Pulmonary artery endothelial cell (primary cell): Measurements from ENCODE around the gene C6orf136. TPM values are rescaled to one million over a fixed set of nuclear protein-coding genes. Genes with fewer than 3 reads are reported as not detected.

Source experiments
- DNase-seq: peaks from one replicate; pipeline ENCODE4 v3.0.0-alpha.2; 2011; ENCODE audit warnings: low read depth, low spot score
- total RNA-seq: library from RNA; depleted of rRNA; stranded (reverse); fragments of >200 nt; gene quantifications from 2 replicates; pipeline ENCODE4 v1.2.3, GENCODE V29; 2014

The C6orf136 gene
- total RNA-seq, 1 donor from 2014 or later: 2.3 TPM

DNA sequence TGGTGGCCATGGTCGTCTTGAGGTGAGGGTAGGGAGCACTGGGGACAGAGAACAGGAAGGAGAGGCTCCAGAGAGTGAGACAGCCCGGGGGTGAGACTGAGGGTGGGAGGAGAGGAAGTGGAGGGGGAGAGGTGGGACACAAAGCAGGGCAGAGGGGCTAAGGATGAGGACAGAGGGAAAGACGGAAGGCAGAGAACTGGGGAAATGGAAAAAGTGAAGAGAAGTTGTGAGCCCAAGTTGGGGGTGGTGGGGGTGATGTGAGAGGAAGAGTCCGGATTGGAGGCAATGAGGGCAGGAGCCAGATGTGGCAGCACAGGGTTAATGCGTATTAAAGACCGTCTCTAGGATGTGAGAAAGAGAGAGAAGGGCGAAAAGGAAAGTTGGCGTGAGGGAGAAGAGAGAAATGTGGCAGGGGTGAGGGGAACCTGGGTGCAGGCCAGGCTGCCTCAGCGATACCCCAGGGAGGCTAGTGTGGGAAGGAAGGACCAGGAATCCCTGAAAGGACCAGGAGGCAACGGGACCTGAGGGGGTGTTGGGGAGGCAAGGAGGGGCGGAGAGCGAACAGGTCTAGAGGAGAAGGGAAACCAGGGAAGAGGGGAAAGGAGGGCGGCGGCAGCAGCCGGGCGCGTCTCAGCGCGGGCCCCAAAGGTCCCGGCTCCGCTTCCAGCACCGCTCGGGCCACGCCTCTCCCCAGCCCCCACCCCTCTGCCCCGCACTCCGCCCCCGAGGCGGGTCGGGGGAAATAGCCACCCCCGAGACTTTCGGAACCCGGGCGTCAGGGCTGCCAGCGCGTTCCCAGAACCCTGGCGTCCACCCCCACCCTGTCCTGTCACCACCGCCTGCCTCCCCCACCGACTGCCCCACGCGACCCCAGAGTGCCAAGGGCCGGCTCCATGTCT, 39.3 kb downstream of the C6orf136 start, which contains the start of gene PPP1R18:
TSS of gene PPP1R18 (minus strand) at position 637 of the 899 bp plus-strand sequence. CDS start at position 10, 627 bp downstream.
- DNase-seq: no peak

DNA sequence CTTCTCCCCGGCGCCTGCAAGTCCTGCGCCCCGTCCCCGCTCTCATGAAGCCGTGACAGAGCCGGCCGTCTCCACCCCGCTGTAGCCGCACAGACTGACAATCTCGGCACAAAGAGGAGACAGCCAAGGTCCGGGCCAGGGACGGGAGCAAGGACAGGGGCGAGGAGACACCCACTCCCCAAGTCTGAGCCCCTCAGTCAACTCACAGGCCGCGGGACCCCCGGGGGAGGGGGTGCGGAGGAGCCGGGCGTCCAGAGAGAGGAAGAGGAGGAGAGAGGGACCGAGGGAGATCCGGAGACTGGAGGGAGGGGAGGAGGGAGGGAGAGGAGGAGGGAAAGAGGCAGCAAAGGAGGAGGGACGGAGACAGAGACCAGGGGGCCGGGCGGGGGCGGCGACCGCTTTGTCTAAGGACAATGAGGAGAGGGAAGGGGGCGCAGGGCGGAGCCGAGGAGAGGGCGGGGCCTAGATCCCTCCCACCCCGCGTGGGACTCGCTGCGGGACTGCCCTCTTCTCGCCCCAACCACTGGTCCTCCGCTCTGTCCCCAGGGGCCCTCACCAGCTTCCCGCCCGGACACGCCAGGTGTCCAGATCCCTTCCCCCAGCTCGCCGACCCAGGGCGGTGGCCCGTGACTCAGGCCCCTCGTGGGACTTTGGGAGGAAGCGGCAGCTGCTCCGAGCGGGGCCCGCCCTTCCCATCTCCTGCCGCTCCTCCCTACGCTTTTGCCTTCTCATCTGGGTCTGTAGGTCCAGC, 40.1 kb downstream of the C6orf136 start:
- DNase-seq: peak; percentile 83

DNA sequence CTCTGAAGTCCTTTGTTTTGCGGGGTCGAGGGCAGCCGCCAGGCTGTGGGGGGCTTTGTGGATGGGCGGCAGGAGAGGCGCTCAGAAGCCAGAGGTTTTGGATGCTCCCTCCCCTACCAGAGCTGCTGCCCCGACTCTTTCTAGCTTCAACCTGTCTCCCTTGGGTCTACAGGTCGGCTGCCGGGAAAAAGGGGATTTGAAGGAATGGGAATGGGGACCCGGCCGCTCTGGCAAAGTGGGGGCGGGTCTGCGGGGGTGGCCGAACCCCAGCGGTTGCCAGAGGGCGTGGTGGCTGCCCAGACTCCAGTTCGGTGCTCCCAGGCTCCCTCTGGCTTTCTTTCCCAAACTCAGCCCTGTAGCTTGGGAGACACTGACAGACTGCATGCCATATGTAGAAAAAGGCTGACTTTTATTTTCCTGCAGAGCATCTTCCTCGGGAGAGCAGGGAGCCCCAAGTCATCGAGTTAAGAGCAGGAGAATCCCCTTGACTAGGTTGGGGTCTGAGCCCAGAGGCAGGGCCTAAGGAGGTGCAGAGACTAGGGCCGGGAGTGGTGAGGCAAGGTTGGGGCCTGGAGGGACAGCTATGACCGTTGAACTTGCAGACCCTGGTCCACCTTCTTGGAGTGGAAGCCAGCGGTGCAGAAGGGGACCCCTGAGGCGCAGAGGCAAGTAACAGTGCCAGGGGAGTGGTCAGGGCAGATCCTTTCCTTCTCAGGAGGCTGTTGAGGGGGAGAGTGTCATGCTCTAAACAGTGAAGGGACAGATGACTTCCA, 40.9 kb downstream of the C6orf136 start:
- DNase-seq: no peak

DNA sequence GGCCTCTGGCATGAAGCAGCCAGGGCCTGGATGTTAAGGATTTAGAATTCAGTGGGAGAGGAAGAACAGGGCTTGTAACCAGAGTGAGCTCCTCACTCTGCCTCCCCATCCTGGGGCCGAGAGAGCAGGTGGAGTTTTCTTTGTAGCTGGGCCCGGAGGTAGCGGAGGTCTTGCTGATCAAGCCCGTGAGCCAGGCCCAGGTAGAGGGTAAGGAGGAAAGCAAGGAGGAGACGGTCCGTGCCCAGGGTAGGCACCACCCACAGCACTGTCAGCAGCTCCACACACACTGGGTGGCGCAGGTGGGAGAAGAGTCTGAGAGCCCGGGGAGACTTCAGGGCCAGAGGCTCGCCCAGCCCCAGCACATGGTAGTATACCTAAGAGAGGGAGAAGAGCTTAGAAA, 41.6 kb downstream of the C6orf136 start:
- DNase-seq: no peak

DNA sequence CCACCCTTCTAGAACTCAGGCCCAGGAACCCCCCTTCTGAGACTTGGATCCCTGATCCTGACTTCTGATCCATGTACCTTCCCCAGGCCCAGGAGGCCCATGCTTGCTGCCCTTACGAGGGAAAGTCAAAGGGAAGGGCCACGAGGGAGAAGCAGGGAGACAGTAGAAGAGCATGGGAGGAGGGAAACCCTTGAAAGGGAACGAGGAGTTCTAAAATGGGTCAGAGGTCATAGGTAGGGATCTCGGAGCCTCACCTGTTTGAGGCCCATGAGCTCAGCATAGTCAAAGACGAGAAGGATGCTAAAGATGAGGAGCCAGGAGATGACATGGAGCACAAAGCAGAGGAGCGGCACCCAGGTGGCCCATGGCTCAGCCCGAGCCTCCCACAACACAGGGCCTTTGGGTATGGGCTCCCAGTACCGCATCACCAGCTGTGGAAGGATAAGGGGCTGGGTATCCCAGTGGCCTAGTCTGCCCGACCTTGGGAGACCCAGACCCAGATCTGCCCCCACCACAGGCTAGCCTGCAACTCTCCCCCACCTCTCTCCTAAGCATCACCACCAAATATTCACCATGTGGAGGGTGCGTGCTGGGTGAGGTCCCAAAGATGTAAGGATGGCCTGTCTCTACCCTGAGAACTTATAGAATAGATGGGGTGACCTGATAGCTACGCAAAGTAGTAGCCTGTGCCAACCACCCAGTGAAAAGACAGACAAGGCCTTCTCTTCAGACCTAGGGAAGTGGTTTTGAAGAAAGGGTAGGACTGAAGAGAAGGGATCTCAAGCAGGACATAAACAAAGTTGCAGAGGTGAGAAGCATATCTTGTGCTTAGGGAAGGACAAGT, 42.3 kb downstream of the C6orf136 start:
- DNase-seq: no peak

DNA sequence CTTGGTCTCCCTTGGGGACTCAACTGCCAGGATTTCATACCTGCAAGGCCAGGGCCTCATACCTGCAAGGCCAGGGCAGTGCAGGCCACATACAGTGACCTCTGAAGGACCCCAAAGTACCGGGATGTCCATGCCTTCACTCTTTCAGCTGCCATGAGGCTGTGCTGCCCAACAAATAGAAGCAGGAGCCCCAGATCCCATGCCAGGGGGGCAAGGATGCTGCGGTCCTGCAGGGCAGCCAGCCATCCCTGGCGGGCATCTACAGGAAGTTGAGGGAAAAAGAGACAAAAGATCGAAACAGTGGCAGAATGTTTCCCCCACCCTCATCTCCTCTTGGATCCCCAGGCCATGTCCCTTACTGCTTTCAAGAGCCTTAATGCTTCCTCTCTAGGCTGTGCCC, 43.1 kb downstream of the C6orf136 start:
- no peak for DNase-seq

DNA sequence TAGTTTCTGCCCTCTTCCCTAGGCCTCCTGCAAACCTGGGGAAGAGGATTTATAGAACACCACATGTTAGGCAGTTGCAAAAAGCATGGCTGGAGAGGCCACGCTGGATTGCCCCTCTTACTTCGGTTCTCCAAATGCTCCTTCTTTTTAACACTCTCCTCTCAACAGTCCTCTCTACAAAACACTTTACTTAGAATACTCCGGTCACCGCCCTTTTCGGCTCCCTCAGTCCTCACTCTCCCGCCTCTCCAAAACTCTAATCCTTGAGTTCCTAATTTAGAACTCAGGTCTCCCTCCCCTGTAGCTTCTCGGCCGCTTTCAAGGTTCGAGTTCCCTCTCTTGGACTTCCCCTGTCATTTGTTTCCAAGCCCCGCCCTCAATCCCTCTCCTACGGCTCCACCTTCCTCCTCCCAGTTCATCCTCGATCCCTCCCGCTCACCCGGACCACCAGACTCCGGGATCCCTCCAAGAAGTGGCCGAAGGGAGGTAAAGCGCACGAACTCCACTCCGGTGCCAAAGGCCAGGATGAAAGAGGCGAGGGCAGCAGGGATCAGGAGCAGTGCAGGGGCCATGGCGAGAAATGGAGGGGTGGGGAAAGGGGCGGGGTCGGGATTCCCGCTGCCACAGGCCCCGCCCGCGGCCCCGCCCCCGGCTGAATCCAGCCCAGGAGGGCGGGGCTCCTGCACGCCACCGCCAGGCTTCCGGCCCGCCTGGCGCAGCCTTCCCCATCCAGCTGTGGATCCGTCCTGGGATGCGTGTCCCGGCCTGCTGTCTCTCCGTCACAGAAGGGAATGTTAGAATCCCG, 43.7 kb downstream of the C6orf136 start, which contains the start of gene NRM:
TSS of gene NRM (minus strand) at position 582 of the 805 bp plus-strand sequence. CDS start at position 572, 10 bp downstream.
- no peak for DNase-seq

DNA sequence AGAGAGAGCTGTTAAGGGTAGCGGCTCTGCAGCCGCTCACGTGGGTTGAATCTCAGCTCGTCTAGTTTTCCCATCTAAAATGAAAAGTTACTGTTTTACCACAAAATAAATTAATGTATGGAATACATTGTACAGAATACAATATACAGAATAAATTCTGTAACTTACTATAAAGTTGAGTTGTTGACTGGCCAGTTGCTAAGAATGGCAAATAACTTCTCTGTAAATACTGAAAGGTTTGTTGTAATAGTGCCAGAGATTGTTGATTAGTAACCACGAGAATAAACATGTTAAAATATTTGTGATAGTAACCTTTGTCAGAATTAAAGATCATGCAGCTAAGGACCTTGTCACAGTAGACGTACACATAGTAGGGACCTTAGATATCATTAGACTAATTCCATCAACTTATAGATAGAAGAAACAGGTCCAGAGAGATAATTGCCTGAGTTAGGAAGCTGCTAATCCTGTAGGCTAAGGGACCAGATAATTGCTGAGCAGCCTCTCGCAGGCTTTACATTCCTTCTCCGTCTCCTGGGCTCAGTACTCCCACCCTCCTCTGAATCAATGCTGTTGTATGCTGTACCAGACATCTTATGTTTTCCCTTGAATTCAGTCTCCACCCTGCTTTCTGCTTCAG, 44.4 kb downstream of the C6orf136 start:
- DNase-seq: no peak

DNA sequence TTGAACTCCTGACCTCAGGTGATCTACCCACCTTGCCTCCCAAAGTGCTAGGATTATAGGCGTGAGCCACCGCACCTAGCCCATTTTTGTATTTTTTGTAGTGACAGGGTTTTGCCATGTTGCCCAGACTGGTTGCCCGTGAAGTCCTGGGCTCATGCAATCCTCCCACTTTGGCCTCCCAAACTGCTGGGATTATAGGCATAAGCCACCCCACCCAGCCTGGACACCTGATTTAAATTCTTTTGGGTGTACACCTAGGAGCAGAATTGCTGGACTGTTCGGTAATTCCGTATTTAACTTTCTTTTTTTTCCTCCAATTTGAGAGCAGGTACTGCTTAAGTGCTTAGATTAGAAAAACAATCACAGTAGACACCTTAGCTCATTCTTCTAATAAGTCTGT, 49.5 kb downstream of the C6orf136 start:
- DNase-seq: no peak

DNA sequence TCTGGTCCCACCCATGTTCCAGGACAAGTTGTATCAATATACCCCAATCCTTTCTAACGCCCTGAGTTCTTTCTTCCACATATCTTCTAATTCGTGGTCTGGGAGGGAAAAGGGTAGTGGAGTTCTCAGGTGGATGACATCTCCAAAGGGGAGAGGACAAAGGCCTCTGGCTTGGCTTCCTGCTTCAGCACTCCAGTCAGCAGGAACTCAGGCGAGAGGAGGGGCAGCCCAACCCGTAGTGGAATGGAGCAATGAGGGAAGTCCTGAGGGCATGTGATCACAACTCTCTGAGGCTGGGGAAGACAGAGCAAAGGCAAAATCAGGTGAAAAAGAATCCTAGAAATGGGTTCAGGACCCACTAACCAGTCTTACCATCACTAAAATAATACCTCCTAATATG, 53.4 kb downstream of the C6orf136 start:
- no peak for DNase-seq

Other genes with a start within 250 kb of the C6orf136 start
- gene HLA-E, start 157.6 kb upstream of the C6orf136 start, total RNA-seq: 524 and 663 TPM in 2 replicates
- 62.7 and 69.2 TPM in 2 replicates for gene GNL1, start 90.6 kb upstream of the C6orf136 start, total RNA-seq
- 4.0 and 4.5 TPM in 2 replicates for gene PRR3, start 89.8 kb upstream of the C6orf136 start, total RNA-seq
- 53.0 and 67.9 TPM in 2 replicates for gene ABCF1, start 75.7 kb upstream of the C6orf136 start, total RNA-seq
- 12.5 and 18.6 TPM in 2 replicates for gene PPP1R10, start 29.9 kb upstream of the C6orf136 start, total RNA-seq
- gene MRPS18B, start 29.3 kb upstream of the C6orf136 start, total RNA-seq: 48.8 and 57.7 TPM in 2 replicates
- 2.6 and 2.8 TPM in 2 replicates for gene ATAT1, start 20.3 kb upstream of the C6orf136 start, total RNA-seq
- 46.9 and 61.2 TPM in 2 replicates for gene DHX16, start 25.9 kb downstream of the C6orf136 start, total RNA-seq
- gene PPP1R18, start 39.5 kb downstream of the C6orf136 start, total RNA-seq: 57.4 and 58.3 TPM in 2 replicates
- gene NRM, start 43.9 kb downstream of the C6orf136 start, total RNA-seq: 2.4 and 2.5 TPM in 2 replicates
- gene MDC1, start 70.1 kb downstream of the C6orf136 start, total RNA-seq: 10.2 and 11.0 TPM in 2 replicates
- gene TUBB, start 73.2 kb downstream of the C6orf136 start, total RNA-seq: 537 and 757 TPM in 2 replicates
- gene FLOT1, start 95.6 kb downstream of the C6orf136 start, total RNA-seq: 46.6 and 107 TPM in 2 replicates
- 90.2 and 122 TPM in 2 replicates for gene IER3, start 97.4 kb downstream of the C6orf136 start, total RNA-seq
- gene DDR1, start 237.4 kb downstream of the C6orf136 start, total RNA-seq: 5.9 and 7.4 TPM in 2 replicates